Muscle layer of colon (tissue), 2 donors: ENCODE measurements around the gene RAB3D.

ENCODE experiments used
- H3K27ac ChIP-seq: one replicate; pipeline ENCODE4 v1.7.0; 2013; ENCODE audit warnings: low read depth, mild to moderate bottlenecking, low read length, moderate library complexity
- H3K27me3 ChIP-seq, 2 donors: one replicate each; pipeline ENCODE4 v1.7.0; 2013; ENCODE audit warnings: low read length in 2 of 2, mild to moderate bottlenecking in 2 of 2; ENCODE audit not compliant: insufficient read depth in 2 of 2, control insufficient read depth in 1 of 2
- H3K36me3 ChIP-seq: one replicate; pipeline ENCODE4 v1.7.0; 2013; ENCODE audit warnings: mild to moderate bottlenecking, low read length; ENCODE audit not compliant: insufficient read depth
- H3K4me1 ChIP-seq: one replicate; pipeline ENCODE4 v1.7.0; 2013; ENCODE audit warnings: mild to moderate bottlenecking, low read length; ENCODE audit not compliant: insufficient read depth
- H3K4me3 ChIP-seq, 2 donors: one replicate each; pipeline ENCODE4 v1.7.0; 2013; ENCODE audit warnings: low read length in 2 of 2, low read depth in 1 of 2, mild to moderate bottlenecking in 1 of 2, moderate library complexity in 1 of 2
- H3K9ac ChIP-seq: one replicate; pipeline ENCODE4 v1.7.0; 2013; ENCODE audit warnings: low read length
- H3K9me3 ChIP-seq: one replicate; pipeline ENCODE4 v1.7.0; 2013; ENCODE audit warnings: mild to moderate bottlenecking, low read length
- donor health status: abdominal sarcoma.
- donor health status: Adenocarcinoma of cecum.

The RAB3D gene

DNA sequence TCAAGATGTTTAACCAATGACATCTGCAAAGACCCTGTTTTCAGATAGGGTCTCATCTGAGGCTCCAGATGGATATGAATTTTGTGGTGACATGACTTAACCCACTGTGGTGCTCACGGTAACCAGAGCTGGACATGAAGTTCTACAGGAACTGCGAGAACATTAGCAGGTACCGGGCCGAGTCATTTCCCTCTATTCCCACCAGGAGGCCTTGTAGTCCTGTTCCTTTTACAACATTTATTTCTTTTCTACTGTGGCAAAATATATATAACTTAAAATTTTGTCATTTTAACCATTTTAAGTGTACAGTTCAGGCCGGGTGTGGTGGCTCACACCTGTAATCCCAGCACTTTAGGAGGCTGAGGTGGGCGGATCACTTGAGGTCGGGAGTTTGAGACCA, 51.1 kb downstream of the RAB3D start:
- H3K9me3 ChIP-seq, result no peaks in the 10 kb centered on the region
- H3K27ac ChIP-seq, result no peak overlapping the region
- no peaks in the 10 kb centered on the region for H3K4me1 ChIP-seq
- no peaks in the 10 kb centered on the region for H3K36me3 ChIP-seq
- H3K4me3 ChIP-seq, result no peak overlapping the region
- no peaks in the 10 kb centered on the region for H3K27me3 ChIP-seq
- no peak overlapping the region for H3K9ac ChIP-seq

DNA sequence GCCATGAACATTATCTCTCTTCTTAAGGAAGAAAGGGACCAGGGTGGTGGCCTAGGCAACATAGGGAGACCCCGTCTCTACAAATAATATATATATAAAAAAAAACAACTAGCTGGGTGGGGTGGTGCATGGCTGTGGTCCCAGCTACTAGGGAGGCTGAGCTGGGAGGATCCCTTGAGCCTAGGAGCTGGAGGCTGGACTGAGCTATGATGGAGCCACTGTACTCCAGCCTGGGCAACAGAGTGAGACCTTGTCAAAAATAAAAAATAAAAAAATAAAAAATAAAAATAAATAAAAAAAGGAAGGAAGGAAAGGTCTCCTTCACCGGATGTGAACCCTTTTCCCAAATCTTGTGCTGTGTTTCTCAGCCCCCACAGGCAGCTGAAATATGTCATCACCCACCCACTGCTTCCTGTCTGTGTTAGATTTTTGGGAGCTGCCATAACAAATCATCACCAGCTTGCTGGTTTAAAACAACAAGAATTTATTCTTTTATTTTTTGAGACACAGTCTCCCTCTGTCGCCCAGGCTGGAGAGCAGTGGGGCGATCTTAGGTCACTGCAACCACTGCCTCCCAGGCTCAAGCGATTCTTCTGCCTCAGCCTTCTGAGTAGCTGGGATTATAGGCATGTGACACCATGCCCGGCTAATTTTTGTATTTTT, 53.0 kb downstream of the RAB3D start:
- H3K4me1 ChIP-seq, result no peaks in the 10 kb centered on the region
- H3K9ac ChIP-seq, result no peak overlapping the region
- no peaks in the 10 kb centered on the region for H3K36me3 ChIP-seq
- H3K27ac ChIP-seq, result no peak overlapping the region
- H3K9me3 ChIP-seq, result no peaks in the 10 kb centered on the region
- H3K27me3 ChIP-seq, result no peaks in the 10 kb centered on the region
- H3K4me3 ChIP-seq, result no peak overlapping the region

DNA sequence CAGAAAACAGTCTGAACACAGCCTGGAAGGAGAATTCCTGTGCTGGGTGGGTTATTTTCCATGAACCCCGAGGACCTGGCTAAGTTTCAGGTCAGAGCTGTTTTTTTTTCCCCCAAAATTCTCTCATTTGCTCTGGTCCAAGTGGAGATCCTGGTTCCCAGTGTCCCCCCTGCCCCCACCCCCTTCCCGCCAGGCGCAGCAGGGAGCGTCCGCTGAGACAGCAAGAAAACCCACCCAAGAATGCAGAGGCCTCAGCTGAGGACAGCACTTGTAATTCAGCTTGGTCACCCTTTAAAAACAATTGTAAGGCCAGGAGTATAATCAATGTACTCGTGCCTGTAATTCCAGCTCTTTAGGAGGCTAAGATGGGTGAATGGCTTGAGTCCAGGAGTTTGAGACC, 54.9 kb downstream of the RAB3D start:
- Histone ChIP-seq H3K9me3 (no peaks in the 10 kb centered on the region), H3K4me1 (no peaks in the 10 kb centered on the region), H3K36me3 (no peaks in the 10 kb centered on the region), H3K9ac (no peak overlapping the region), H3K27ac (no peak overlapping the region), H3K27me3 (no peaks in the 10 kb centered on the region), H3K4me3 (no peak overlapping the region)

DNA sequence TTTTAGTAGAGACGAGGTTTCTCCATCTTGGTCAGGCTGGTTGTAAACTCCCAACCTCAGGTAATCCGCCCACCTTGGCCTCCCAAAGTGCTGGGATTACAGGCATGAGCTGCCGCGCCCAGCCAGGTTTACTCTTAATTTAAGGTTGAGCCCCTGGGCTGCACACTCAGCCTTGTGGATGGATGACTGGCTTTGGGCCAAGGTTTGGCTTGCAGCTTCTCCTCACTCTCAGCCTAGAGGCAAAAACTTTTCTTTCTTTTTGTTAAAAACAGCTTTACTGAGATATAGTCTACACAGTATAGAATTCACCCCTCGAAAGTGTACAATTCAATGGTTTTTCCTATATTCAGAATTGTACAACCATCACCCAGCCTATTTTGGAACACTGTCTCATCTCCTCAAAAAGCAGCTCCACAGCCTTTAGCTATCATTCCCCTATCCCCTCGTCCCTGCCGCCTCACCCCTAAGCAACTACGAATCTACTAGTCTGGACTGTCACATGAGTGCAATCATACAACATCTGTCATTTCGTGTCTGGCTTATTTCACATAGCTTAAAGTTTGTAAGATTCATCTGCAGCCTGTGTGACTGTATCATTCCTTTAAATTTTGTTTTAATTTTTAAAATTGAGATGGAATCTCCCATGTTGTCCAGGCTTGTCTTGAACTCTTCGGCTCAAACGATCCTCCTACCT, 58.0 kb downstream of the RAB3D start:
- H3K9me3 ChIP-seq, result no peaks in the 10 kb centered on the region
- no peak overlapping the region for H3K27ac ChIP-seq
- no peaks in the 10 kb centered on the region for H3K36me3 ChIP-seq
- no peaks in the 10 kb centered on the region for H3K27me3 ChIP-seq
- no peak overlapping the region for H3K9ac ChIP-seq
- no peak overlapping the region for H3K4me3 ChIP-seq
- H3K4me1 ChIP-seq, result no peaks in the 10 kb centered on the region

DNA sequence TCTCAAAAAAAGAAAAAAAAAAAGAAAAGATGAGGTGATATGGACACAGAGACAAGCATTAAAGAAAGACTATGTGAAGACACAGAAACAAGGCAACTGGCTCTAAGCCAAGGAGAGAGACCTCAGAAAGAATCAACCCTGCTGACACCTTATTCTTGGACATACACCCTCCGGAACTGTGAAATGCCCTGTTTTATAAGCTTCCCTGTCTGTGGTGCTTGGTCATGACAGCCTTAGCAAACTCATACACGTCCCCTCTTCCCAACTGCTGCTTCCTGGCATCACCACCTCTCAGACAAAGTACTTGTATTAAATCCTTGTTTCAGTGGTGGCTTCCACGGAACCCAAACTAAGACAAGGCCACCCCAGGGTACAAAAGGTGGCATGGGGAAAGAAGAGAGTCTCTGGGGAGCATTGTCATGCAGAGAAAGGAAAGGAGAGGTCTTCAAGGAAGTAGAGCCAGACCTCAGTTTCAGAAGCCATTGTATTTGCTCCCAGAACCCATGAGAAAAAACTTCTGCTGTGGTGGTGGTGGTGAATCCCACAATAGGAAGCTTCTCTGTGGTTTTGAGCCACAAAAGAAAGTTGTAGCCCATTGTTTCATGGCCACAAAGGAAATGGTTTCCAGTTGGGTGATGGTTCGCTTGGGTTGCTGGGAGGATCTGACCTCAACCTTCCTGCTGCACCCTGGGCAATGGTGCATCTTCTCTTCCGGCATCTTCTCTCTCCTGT, 59.8 kb downstream of the RAB3D start:
- no peak overlapping the region for H3K4me3 ChIP-seq
- H3K9ac ChIP-seq, result no peak overlapping the region
- H3K27me3 ChIP-seq, result no peaks in the 10 kb centered on the region
- H3K9me3 ChIP-seq, result no peaks in the 10 kb centered on the region
- H3K36me3 ChIP-seq, result no peaks in the 10 kb centered on the region
- H3K27ac ChIP-seq, result no peak overlapping the region
- no peaks in the 10 kb centered on the region for H3K4me1 ChIP-seq

DNA sequence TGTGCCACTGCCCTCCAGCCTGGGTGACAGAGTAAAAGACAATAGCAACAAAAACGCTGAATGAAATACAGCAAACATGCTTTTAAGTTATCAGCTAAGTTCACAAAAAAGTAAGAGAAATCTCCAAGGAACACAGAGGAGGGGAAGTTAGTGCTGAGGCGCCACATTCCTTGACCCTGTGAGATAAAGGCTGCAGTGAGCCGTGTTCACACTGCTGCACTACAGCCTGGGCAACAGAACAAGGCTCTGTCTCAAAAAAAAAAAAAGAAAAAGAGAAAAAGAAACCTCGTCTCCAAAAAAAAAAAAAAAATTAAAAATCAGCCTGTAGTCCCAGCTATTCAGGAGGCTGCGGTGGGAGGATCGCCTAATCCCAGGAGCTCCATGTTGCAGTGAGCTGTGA, 60.8 kb downstream of the RAB3D start:
- H3K27ac ChIP-seq, result no peak overlapping the region
- no peaks in the 10 kb centered on the region for H3K27me3 ChIP-seq

DNA sequence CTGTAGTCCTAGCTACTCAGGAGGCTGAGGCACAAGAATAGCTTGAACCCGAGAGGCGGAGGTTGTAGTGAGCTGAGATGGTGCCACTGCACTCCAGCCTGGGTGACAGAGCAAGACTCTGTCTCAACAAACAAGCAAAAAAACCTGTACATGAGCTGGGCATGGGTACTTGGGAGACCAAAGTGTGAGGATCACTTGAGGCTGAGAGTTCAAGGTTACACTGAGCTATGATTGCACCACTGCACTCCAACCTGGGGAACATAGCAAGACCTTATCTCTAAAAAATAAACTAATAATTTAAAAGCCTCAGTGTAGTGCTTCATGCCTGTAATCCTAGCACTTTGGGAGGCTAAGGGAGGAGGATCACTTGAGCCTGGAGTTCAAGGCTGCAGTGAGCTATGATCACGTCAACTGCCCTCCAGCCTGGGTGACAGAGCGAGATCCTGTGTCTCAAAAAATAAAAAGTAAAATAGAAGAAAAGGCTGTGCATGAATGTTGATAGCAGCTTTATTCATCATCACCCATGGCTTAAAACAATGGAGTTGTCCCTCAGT, 64.8 kb downstream of the RAB3D start:
- no peaks in the 10 kb centered on the region for H3K27me3 ChIP-seq
- peaks cover under 1% of the 10 kb centered on the region for H3K4me1 ChIP-seq
- no peaks in the 10 kb centered on the region for H3K9me3 ChIP-seq
- no peaks in the 10 kb centered on the region for H3K36me3 ChIP-seq
- H3K9ac ChIP-seq, result no peak overlapping the region
- H3K27ac ChIP-seq, result no peak overlapping the region
- H3K4me3 ChIP-seq, result no peak overlapping the region

More for the DNA sequence above, 60.8 kb downstream of the RAB3D start:
- no peak overlapping the region for H3K9ac ChIP-seq
- no peak overlapping the region for H3K4me3 ChIP-seq
- no peaks in the 10 kb centered on the region for H3K36me3 ChIP-seq
- no peaks in the 10 kb centered on the region for H3K9me3 ChIP-seq
- H3K4me1 ChIP-seq, result no peaks in the 10 kb centered on the region

DNA sequence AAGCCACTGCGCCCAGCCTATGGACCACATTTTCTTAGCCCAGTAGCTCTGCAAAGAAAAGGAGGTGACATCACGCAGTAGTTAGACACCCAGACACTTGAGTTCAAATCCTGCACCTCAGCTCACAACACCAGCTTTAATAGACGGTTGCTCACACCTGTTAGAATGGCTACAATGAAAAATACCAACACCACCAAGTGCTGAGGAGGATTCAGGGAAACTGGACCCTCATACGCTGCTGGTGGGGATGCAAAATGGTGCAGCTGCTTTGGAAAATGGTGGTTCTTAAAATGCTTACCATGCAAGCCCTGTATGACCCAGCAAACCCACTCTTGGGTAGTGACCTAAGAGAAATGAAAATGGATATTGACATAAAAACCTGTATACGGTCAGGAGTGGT, 65.5 kb downstream of the RAB3D start:
- Histone ChIP-seq H3K9ac (no peak overlapping the region), H3K9me3 (no peaks in the 10 kb centered on the region), H3K27ac (no peak overlapping the region), H3K4me3 (no peak overlapping the region), H3K27me3 (no peaks in the 10 kb centered on the region), H3K36me3 (no peaks in the 10 kb centered on the region), H3K4me1 (peaks cover 7% of the 10 kb centered on the region)

DNA sequence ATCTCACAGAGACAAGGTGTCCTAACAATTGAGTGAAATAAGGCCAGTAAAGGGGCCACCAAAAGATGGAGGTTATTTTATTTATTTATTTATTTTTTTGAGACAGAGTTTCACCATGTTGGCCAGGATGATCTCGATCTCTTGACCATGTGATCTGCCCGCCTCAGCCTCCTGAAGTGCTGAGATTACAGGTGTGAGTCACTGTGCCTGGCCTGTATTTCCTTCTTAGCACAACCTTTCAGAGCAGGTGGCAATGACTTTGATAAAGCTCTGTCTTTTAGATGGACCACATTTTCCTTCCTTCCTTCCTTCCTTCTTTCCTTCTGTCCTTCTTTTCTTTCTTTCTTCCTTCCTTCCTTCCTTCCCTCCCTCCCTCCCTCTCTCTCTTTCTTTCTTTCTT, 66.2 kb downstream of the RAB3D start:
- no peak overlapping the region for H3K9ac ChIP-seq
- H3K36me3 ChIP-seq, result no peaks in the 10 kb centered on the region
- no peaks in the 10 kb centered on the region for H3K9me3 ChIP-seq
- H3K27me3 ChIP-seq, result no peaks in the 10 kb centered on the region
- H3K27ac ChIP-seq, result no peak overlapping the region
- H3K4me3 ChIP-seq, result no peak overlapping the region
- peaks cover 11% of the 10 kb centered on the region for H3K4me1 ChIP-seq
